Measurements from ENCODE around the gene KRTAP5-5.
"Not testable (repeated sequence)": the region's sequence is repeated elsewhere in the genome, so short reads cannot be mapped to it uniquely, and the experiment has no call there.

KRTAP5-5 gene, protein sequence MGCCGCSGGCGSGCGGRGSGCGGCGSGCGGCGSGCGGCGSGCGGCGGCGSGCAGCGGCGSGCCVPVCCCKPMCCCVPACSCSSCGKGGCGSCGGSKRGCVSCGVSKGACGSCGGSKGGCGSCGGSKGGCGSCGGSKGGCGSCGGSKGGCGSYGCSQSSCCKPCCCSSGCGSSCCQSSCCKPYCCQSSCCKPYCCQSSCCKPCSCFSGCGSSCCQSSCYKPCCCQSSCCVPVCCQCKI

DNA sequence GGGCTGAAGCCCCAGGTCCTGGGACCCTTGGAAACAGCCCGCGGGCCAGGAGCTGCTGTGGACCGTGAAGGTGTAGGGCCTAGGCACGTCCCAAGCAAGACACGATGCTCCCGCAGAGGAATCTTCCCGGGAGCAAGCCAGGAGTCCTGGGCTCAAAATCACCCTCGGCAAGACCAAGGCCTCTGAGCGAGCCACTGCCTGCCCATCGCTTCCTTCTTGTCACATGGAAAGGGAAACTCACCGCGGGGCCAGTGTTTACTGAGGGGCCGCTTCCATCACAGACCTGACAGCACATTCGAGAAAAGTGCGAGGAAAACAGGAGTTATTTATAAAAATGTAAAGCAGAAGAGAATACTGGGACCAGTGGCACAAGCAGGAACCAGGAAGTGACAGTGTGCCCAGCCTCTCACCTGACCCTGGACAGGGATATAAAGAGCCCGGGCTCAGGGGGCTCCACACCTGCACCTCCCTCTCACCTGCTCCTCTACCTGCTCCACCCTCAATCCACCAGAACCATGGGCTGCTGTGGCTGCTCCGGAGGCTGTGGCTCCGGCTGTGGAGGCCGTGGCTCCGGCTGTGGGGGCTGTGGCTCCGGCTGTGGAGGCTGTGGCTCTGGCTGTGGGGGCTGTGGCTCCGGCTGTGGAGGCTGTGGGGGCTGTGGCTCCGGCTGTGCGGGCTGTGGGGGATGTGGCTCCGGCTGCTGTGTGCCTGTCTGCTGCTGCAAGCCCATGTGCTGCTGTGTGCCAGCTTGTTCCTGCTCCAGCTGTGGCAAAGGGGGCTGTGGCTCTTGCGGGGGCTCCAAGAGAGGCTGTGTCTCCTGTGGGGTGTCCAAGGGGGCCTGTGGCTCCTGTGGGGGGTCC, at the start of gene KRTAP5-5:
Gene KRTAP5-5, plus strand, starts transcription at position 450 of the 860 bp plus-strand sequence. Its CDS starts 66 bp downstream, at position 516.
- DNase-seq (ENCODE audit: low spot score), result no peak

DNA sequence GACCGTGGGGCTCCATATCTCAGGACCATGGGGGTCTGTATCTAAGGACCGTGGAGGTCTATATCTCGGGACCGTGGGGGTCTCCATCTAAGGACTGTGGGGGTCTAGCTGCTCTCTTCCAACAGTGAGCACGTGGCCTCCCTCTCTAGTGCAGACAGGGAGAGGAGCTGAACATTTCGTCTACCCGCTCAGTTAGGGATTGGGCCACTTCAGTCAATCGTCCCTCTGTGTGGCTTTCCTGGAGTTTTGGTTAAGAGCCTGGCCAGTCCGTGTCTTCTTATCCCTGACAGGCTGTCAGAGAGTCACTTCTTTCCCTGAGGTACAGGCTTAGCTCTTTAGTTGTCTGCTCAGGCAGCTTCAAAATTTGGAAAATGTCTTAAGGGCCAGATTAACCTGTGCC, 47.6 kb upstream of the KRTAP5-5 start:
- no peak for DNase-seq (ENCODE audit: low spot score)

DNA sequence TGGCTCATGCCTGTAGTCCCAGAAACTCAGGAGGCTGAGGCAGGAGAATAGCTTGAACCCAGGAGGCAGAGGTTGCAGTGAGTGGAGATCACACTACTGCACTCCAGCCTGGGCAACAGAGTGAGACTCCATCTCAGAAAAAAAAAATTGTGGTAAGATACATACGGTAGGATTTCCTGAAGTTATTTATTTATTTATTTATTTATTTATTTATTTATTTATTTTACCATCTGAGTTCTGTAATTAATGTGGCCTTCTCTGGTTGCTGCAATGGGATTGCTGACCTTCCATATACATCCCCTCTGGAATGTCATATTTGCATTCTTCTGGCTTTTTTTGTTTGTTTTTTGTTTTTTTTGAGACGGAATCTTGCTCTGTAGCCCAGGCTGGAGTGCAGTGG, 46.7 kb upstream of the KRTAP5-5 start:
- DNase-seq (ENCODE audit: low spot score), result not testable (repeated sequence)

DNA sequence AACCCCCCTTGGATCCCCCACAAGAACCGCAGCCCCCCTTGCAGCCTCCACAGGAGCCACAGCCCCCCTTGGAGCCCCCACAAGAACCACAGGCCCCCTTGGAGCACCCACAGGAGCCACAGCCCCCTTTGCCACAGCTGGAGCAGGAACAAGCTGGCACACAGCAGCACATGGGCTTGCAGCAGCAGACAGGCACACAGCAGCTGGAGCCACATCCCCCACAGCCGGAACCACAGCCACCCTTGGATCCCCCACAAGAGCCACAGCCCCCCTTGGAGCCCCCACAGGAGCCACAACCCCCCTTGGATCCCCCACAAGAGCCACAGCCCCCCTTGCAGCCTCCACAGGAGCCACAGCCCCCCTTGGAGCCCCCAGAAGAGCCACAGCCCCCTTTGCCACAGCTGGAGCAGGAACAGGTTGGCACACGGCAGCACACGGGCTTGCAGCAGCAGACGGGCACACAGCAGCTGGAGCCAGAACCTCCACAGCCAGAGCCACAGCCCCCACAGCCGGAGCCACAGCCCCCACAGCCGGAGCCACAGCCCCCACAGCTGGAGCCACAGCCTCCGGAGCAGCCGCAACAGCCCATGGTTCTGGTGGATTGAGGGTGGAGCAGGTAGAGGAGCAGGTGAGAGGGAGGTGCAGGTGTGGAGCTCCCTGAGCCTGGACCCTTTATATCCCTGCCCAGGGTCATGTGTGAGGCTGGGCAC, 44.8 kb upstream of the KRTAP5-5 start, which contains the start of gene KRTAP5-1:
Gene KRTAP5-1, minus strand, starts transcription at position 623 of the 710 bp plus-strand sequence. Its CDS starts 34 bp downstream, at position 589.
- DNase-seq (ENCODE audit: low spot score), result not testable (repeated sequence)

DNA sequence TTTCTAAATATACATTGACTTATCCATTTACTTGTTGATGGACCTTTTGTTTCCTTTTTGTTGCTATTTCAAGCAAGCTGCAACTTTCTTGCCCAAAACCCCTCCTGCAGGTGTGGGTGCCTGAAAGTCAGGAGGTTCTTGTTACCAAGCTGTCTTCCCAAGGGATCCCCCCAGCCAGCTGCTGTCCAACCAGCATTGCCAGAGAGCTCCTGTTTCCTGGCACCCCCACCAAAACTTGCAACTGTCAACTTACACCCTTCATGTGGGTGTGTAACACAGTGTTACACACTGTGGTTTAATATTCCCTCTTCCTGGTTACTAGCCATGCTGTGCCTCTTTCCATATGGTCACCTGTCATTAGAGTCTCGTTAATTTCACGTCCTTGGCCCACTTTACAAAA, 42.9 kb upstream of the KRTAP5-5 start:
- no peak for DNase-seq (ENCODE audit: low spot score)

DNA sequence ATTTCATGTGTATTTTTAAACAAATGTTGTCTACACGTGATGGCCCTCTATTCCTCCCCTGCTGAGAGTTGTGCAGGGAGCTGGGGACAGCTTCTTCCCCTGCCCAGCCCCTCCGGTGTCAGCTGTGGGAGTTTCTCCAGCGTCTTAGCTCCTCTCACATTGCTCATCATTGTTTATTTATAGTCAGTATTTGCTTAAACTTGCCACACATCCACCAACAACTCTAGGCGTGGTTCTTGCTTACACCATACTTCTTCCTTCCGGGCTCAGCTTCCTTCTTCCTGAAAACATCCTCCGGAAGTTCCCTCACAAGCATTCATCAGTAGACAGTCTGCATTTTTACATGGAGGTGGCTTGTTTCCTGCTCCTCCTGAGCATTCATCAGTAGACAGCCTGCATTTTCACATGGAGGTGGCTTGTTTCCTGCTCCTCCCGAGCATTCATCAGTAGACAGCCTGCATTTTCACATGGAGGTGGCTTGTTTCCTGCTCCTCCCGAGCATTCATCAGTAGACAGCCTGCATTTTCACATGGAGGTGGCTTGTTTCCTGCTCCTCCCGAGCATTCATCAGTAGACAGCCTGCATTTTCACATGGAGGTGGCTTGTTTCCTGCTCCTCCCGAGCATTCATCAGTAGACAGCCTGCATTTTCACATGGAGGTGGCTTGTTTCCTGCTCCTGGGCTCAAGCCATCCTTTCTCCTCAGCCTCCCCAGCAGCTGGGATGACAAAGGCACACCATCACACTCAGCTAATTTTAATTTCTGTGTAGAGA, 40.2 kb upstream of the KRTAP5-5 start:
- not testable (repeated sequence) for DNase-seq (ENCODE audit: low spot score)

DNA sequence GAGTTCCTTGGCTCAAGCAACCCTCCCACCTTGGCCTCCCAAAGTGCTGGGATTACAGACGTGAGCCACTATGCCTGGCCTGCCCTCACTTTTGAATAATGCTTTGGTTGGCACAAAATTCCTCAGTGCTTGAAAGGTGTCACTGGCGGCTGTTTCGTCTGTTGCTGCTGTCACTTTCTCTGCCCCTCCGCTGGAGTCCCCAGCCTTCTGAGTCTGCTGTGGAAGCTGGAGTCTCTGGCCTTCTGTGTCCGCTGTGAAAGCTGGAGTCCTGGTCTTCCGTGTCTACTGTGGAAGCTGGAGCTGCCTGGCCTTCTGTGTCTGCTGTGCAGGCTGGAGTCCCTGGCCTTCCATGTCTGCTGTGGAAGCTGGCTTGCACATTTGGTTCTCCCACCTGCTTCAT, 39.6 kb upstream of the KRTAP5-5 start:
- no peak for DNase-seq (ENCODE audit: low spot score)

DNA sequence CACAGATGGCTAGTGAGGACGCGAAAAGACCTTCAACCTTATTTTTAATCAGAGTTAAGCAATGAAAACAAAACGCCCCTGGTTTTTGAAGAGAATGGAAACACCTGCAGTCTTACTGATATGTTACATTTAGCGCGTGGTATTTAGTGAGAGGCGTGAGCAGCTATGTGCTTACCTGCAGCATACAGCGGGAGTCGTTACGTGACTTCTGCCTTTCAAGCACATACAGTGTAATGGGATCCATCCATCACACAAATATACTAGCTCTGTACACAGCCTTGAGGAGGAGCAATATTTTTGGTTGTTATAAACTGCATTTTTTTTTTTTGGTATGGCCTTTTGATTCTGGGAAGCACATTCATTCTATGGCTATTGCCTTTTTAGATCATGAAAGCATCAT, 36.9 kb upstream of the KRTAP5-5 start:
- DNase-seq (ENCODE audit: low spot score), result no peak

DNA sequence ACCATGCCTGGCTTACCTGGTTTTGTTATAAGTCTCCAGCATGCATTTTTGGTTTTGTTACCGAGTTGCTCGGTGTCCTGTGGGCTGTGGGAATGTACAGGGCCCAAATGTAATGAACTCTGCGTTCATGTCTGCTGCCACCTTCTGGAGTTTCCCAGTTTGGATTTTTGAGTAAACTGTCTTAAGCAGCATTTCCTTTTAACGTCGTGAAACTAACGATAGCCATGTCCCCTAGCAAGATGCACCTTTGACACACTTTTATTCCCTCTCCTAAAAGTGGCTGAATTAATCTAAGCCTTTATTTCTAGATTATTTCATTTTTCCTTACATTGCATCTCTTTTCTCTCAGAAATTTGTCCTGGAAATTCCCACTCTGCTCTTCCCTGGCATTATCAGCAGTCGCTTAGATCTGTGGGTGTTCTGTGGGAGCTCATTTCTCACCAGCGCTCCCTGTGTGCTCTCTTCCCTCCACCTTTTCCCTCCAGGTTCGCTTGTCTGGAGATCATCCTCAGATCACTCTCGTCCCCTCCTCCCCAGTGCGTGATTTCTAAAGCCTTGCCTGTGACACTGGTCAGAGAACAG, 33.5 kb upstream of the KRTAP5-5 start:
- DNase-seq (ENCODE audit: low spot score), result not testable (repeated sequence)

DNA sequence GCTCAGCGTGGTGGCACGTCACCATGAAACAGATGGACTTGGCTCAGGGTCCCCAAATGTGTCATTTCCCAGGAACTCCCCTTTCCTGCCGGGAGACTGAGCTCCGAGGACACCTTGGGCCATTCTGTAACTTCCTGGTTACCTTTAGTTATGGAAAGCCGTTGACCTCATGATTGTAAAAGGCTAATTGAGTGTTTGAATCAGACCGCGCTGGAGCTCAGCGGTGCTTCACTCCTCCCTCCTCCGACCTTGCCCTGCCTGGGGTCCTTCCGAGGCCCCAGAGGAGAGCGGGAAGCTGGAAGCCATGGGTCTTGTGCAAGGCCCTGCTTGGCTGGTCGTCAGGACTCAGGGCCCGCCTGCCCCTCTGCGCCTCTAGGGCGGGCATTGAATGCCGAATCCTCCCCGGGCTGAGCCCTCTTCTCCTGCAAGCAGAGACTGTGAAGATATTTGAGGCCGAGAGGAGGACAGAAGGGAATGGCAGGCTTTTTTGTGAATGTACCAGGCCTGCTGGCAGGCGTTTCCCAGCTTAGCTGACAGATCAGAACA, 32.9 kb upstream of the KRTAP5-5 start:
- not testable (repeated sequence) for DNase-seq (ENCODE audit: low spot score)

DNA sequence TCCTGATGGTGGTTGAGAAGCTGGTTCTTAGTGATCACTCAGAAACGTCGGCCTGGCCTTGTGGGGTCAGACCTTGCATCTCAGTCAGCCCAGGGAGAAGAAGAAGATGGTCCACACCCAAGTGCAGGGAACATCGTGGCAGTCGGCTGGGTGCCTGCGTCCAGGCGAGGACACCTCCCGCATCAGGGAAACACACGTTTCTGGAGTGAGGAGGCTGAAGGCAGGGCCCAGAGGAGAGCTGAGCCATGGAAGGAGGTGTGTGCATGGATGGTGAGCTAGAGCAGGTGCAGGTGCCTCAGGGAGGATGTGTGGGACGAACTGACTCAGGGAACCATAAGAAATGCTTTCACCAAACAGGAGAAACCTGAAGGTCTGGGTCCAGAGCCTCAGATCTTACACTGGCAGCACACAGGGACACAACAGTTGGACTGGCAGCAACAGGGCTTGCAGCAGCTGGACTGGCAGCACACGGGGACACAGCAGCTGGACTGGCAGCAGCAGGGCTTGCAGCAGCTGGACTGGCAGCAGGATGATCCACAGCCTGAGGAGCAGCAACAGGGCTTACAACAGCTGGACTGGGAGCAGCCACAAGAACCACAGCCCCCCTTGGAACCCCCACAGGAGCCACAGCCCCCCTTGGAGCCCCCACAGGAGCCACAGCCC, 32.1 kb upstream of the KRTAP5-5 start:
- DNase-seq (ENCODE audit: low spot score), result no peak

DNA sequence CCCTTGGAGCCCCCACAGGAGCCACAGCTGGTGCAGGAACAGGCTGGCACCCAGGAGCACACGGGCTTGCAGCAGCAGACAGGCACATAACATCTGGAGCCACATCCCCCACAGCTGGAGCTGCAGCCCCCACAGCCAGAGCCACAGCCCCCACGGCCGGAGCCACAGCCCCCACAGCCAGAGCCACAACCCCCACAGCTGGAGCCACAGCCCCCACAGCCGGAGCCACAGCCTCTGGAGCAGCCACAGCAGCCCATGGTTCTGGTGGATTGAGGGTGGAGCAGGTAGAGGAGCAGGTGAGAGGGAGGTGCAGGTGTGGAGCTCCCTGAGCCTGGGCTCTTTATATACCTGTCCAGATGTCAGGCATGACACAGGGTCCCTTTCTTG, 31.6 kb upstream of the KRTAP5-5 start, which contains the start of gene KRTAP5-2:
Gene KRTAP5-2, minus strand, starts transcription at position 301 of the 387 bp plus-strand sequence. Its CDS starts 44 bp downstream, at position 257.
- DNase-seq (ENCODE audit: low spot score), result no peak

DNA sequence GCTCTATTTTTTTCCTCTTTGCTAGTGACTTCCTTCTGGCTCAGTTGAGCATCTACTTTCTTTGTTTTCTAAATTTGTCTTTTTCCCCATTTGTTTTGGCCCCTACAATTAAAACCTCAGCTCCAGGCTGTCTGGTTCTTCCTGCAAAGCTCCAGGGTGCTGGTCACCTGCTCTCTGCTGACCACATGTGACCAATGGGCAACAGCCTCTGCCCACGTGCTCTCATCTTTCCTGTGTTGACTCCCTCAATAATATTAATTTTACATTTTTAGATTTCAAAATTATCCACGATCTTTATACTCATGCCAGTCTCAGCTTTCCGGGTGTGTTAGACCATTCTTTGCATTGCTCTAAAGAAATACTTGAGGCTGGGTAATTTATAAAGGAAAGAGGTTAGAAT, 31.2 kb upstream of the KRTAP5-5 start:
- DNase-seq (ENCODE audit: low spot score), result not testable (repeated sequence)

DNA sequence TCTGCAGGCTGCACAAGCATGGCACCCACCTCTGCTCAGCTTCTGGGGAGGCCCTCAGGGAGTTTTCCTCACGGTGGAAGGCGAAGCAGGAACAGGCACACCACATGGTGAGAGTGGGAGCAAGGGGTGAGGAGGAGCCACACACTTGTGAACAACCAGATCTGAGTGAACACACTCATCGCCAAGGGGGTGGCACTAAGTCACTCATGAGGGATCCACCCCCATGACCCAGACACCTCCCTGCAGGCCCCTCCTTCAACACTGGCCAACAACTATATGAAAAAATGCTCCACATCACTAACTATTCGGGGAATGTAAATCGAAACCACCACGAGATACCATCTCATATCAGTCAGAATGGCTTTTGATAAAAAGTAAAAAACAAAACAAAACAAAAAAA, 30.8 kb upstream of the KRTAP5-5 start:
- no peak for DNase-seq (ENCODE audit: low spot score)

DNA sequence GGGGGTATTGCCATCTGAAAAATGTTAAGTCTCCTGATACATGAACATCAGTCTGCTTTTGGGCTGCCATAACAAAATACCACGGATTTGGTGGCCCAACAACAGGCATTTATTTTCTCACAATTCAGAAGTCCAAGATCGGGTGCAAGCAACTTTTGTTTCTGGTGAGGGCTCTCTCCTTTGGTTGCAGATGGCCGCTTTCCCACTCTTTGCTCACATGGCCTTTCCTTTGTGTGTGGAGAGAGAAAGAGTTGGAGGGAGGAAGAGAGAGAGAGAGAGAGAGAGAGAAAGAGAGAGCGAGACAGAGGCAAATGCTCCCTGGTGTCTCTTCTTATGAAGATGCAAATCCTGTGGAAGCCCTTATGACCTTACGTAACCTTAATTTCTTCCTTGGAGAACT, 28.9 kb upstream of the KRTAP5-5 start:
- DNase-seq (ENCODE audit: low spot score), result no peak

DNA sequence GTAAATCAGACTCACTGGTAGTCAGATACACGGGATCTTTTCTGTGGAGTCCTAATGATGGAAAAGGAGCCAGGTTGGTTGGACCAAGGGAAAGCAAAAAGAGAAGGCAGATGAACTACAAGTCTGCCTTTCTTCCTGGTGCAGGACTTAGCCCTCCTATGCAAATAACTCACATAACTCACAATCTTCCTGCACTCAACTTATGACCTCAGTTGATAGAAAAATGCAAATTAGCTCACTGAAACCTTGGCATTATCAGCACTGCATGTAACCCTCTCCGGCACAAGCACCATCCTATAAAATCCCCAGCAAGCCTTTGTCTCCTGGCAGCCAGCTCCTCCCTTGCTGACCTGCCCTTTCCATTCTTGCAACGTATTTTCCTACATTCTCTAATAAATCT, 27.9 kb upstream of the KRTAP5-5 start:
- not testable (repeated sequence) for DNase-seq (ENCODE audit: low spot score)

DNA sequence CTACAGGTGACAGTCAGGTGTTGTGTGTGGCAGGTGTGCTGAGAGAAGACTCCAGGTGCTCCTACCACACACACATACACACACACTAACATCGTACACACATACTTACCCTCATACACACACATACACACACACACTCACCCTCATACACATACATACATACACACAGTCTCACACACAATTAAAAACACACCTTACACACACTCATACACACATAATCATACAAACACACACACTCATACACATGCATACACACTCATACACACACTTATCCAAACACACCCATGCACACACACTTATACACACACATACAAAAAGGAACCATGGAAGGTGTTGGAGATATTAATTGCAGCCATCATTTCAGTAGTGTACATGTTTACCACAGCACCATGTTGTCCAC, 25.9 kb upstream of the KRTAP5-5 start:
- DNase-seq (ENCODE audit: low spot score), result no peak

DNA sequence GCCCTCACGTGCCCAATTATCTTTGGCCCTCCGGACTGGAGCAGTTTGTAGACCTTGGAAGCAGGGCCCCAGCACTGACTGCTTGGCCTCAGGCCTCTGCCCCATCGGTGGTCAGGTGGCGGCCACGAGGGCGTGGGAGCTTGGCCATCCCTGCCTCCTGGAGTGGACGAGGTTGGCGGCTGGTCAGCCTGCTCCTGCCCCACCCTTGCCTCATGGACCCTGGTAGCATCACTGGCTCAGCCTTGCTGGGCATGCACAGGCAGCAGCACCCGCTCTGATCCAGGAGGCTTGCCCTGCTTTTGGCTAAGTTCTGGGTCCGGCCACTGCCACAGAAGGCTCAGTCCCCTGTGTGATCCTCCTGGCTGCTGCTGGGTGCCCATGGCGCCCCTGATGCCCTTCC, 25.4 kb upstream of the KRTAP5-5 start:
- DNase-seq (ENCODE audit: low spot score), result no peak

DNA sequence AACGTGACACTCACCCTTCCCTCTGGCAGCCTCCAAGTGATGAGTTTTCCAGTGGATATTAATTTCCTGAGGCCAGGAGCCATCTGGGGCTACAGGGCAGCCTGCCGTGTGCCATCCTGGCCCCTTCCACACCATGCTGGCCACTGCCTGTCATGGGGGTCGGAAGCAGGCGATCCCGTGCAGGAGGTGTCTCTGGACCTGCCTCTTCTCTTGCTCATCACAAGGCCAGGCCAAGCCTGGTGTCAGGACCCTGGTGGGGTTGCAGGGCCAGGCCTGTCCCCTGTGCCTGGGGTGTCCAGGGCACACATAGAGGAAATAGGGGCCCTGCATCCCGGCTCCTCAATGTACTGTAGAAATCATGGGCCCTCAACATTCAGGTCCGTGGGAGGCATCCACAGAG, 24.9 kb upstream of the KRTAP5-5 start:
- DNase-seq (ENCODE audit: low spot score), result no peak

DNA sequence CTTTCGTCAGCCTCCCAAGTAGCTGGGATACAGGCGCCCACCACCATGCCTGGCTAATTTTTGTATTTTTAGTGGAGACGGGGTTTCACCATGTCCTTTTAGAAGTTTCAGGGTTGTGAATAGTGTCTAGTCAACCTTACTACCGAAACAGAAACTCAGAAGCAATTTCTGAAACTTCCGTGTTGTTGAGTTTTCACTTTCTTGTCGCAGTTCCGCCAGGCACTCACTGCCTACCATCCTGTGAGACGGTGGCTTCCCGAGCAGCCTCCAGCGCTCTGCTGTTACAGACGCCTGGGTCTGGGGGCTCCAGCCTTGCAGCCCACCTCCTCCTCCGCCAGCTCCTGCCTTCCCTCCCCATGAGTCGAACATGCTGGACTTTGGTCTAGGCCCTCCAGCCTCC, 23.7 kb upstream of the KRTAP5-5 start:
- not testable (repeated sequence) for DNase-seq (ENCODE audit: low spot score)

Measured in HuH-7.5 (cell line).